Heart right ventricle (tissue), 16 donors: ENCODE data around the gene PCMT1. TPM values are rescaled to one million over a fixed set of nuclear protein-coding genes. Genes with fewer than 3 reads are reported as not detected.
A peak's percentile ranks its signal among the peaks of the same experiment; 100 is the strongest.

Experiments used
- ATAC-seq, 8 donors: fragments of 200-7000 bp; cut with Tn5 transposase; one replicate each; pipeline ENCODE4 v1.9.1; 2020; ENCODE audit warnings: mild to moderate bottlenecking in 8 of 8, moderate library complexity in 8 of 8, moderate number of reproducible peaks in 1 of 8
- DNase-seq, 2 donors: peaks; one replicate each; pipeline ENCODE4 v3.0.0-alpha.2; 2020
- H3K27ac ChIP-seq, 10 donors: fragments of 200-600 bp; sonication (generic) in 2 of 10; one replicate each; pipeline versions ENCODE4 v1.5.0 to v1.8.0; 2020 to 2022; ENCODE audit warnings: mild to moderate bottlenecking in 3 of 10
- H3K27me3 ChIP-seq, 7 donors: fragments of 200-600 bp; one replicate each; pipeline ENCODE4 v1.8.0; 2021 to 2022; ENCODE audit warnings: mild to moderate bottlenecking in 2 of 7
- H3K36me3 ChIP-seq, 9 donors: fragments of 200-600 bp; sonication (generic) in 1 of 9; one replicate each; pipeline versions ENCODE4 v1.5.0 to v1.8.0; 2020 to 2022; ENCODE audit warnings: mild to moderate bottlenecking in 2 of 9
- H3K4me1 ChIP-seq, 9 donors: fragments of 200-600 bp; sonication (generic) in 1 of 9; one replicate each; pipeline versions ENCODE4 v1.5.0 to v1.8.0; 2020 to 2022; ENCODE audit warnings: mild to moderate bottlenecking in 4 of 9
- H3K4me3 ChIP-seq, 10 donors: fragments of 200-600 bp; sonication (generic) in 2 of 10; one replicate each; pipeline versions ENCODE4 v1.5.0 to v1.8.0; 2020 to 2022; ENCODE audit warnings: mild to moderate bottlenecking in 7 of 10, moderate library complexity in 2 of 10
- H3K9me3 ChIP-seq, 11 donors: fragments of 200-600 bp in 10 of 11; sonication (generic) in 2 of 11; one replicate each; pipeline versions ENCODE4 v1.5.0 to v1.8.0; 2013 to 2022; ENCODE audit warnings: mild to moderate bottlenecking in 2 of 11, control low read depth in 1 of 11, moderate library complexity in 1 of 11
- WGBS, 2 donors: extraction: QIAGEN DNeasy Blood & Tissue Kit; methylation state at CpG; one replicate each; pipeline ENCODE4 v1.1.7; 2013; ENCODE audit warnings: inconsistent platforms in 1 of 2; 5-methylcytosine and 5-hydroxymethylcytosine counted together
- intact Hi-C, 10 donors: fragments of 100-400 bp; cut with DNase I; formaldehyde crosslinking; loops; one replicate each; pipeline versions ENCODE4 v1.11.1 to v1.14.2; 2022
- polyA plus RNA-seq, 2 donors: library from polyadenylated mRNA; stranded (reverse); fragments of 200-250 nt; gene quantifications; one replicate each; pipeline ENCODE4 v1.2.3, GENCODE V29; 2013
- total RNA-seq, 10 donors: library from RNA; stranded (reverse); fragmentation: NEBNext Ultra II Directional in 3 of 10; extraction: Animal tissue kit (Norgen Biotek cat#: 25700) in 3 of 10; gene quantifications; one replicate each; pipeline versions ENCODE4 v1.2.1 to v1.2.4, GENCODE V29; 2021 to 2023
- TF ChIP-seq, protein P1 (sequence below), 9 donors: fragments of 200-600 bp; sonication (generic) in 2 of 9; IDR thresholded peaks; one replicate each; pipeline versions ENCODE4 v1.5.0 to v1.8.0; 2021 to 2022; ENCODE audit warnings: antibody characterized with exemption in 9 of 9, mild to moderate bottlenecking in 5 of 9, moderate library complexity in 1 of 9
- donor health status: Arrhythmogenic right ventricular cardiomyopathy.
- donor health status: ischemic (EF 13 %, LVEDD 7.1; RV severe dilation, severe dysfunction).
- donor health status: healthy with polysubstance abuse.
- donor health status: DM: no; HTN: yes; CAD: no.
- donor health status: DM: no; HTN: no; CAD: no.
- donor health status: ischemic (EF 25% LVEDD 6.9; RV normal size, moderate dysfunction).
- donor health status: ischemic (EF 25% LVEDD 5.7; RV mildly dilated, moderate dysfunction).
- donor health status: healthy.
- donor health status: DM: yes; HTN: yes; CAD: no.
- donor health status: Ischemic cardiomyopathy.
- donor health status: ischemic (EF 35%, LVEDD 5.7; RV mildly dilated, moderate dysfunction).
- donor health status: nonischemic (EF 11% LVEDD 7.7; RV severe dilation, severe dysfunction).
- donor health status: DM: yes; HTN: yes; CAD: no.
- donor health status: PGD.
- donor health status: ischemic (EF 29% LVEDD 5.4; RV normal size, mild dysfunction).
- donor health status: nonischemic (EF 23%, LVEDD 6.1; RV moderate dilation, normal function).

Gene PCMT1
- total and polyA plus RNA-seq, 12 donors: 33.3 to 178 (median 151) TPM

DNA sequence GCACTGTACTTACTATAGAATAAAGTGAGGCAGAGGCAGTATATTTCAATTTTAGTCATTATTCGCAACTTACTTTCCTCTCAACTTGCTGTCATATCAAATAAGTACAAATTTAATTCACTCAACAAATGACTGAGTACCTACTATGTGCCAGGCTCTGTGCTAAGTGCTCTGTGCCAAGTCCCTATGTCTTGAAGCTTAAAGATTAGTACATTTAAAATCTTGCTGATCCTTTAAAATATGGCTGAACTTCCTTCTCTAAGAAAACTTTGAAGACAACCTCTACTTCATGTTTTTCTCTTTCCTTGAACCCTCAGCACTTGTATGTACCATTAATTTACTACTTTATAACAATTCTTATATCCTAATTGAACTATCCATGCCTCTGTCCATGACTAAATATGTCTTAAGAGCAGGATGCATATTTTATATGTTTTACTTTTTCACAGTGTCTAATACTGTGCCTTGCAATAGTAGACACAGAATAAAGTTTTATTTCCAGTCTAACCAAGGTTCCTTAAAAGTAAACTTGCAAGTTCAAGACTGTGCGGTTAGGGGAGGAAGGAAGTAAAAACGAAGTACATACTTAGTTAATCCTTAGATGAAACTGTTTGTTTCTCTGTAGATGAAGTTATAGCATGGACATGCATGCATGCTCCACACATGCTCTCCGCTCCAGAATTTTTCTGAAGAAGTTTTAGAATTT, 21.6 kb upstream of the PCMT1 start:
- TF ChIP-seq, protein P1, sequence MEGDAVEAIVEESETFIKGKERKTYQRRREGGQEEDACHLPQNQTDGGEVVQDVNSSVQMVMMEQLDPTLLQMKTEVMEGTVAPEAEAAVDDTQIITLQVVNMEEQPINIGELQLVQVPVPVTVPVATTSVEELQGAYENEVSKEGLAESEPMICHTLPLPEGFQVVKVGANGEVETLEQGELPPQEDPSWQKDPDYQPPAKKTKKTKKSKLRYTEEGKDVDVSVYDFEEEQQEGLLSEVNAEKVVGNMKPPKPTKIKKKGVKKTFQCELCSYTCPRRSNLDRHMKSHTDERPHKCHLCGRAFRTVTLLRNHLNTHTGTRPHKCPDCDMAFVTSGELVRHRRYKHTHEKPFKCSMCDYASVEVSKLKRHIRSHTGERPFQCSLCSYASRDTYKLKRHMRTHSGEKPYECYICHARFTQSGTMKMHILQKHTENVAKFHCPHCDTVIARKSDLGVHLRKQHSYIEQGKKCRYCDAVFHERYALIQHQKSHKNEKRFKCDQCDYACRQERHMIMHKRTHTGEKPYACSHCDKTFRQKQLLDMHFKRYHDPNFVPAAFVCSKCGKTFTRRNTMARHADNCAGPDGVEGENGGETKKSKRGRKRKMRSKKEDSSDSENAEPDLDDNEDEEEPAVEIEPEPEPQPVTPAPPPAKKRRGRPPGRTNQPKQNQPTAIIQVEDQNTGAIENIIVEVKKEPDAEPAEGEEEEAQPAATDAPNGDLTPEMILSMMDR (IDR thresholded peaks at IDR 0.05): no peak
- WGBS, 2 donors: 87 to 89% methylated on average over 4 of the region's 4 CpGs
- peaks cover 0 to 94% (median 35%) of the 10 kb centered on the region in 9 donors for H3K36me3 ChIP-seq
- peak overlapping the region in 1 of 10 donors; percentile 10 for H3K4me3 ChIP-seq
- no peaks in the 10 kb centered on the region for H3K9me3 ChIP-seq
- peak overlapping the region in 1 of 10 donors; percentile 86 for H3K27ac ChIP-seq
- ATAC-seq (peak in 1 of 8 donors; percentile 46), DNase-seq (no peak)
- H3K4me1 ChIP-seq: peaks cover 0 to 45% (median 0%) of the 10 kb centered on the region in 9 donors
- H3K27me3 ChIP-seq: no peaks in the 10 kb centered on the region
- intact Hi-C loops: loop anchor here in 5 of 10 donors (10.0 kb wide), 1 partner anchor 197 kb away; the partner anchor contains the start of gene RAET1G (in 5 of the 5)

DNA sequence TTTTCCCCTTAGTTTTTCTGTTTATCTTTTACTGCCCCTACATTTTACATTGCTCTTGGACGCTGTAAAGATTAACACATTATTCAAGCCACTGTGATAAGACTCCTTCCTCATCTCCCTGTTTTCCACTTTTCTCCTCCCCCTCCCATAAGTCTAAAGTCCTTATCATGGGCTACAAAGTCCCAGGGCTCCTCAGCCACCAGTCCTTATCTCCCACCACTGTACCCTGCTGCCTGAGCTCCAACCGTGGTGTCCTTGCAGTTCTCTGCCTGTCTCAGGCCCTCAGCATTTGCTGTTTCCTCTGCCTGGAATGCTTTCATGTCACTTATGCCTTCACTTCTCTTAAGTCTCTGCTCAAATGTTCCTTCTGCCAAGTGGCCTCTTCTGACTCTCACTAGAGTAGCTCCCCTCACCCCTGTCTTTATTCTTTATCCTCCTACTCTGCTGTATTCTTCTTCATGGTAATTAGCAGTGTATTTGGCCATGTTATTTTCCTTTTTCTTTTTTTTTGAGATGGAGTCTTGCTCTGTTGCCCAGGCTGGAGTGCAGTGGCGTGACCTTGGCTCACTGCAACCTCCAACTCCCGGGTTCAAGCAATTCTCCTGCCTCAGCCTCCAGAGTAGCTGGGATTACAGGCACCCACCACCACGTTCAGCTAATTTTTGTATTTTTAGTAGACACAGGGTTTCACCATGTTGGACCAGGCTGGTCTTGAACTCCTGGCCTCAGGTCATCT, 20.9 kb upstream of the PCMT1 start:
- DNase-seq (no peak), ATAC-seq (no peak)
- Histone ChIP-seq H3K4me1 (peaks cover 0 to 41% (median 0%) of the 10 kb centered on the region in 9 donors), H3K27me3 (no peaks in the 10 kb centered on the region), H3K36me3 (peaks cover 0 to 94% (median 35%) of the 10 kb centered on the region in 9 donors), H3K4me3 (peak overlapping the region in 1 of 10 donors; percentile 10), H3K27ac (peak overlapping the region in 1 of 10 donors; percentile 86), H3K9me3 (no peaks in the 10 kb centered on the region)
- WGBS, 2 donors: 76 to 77% methylated on average over 5 of the region's 5 CpGs
- intact Hi-C loops: loop anchor here in 5 of 10 donors (10.0 kb wide), 1 partner anchor 196 kb away; the partner anchor contains the start of gene RAET1G (in 5 of the 5)
- TF ChIP-seq, protein P1 (IDR thresholded peaks at IDR 0.05): no peak

DNA sequence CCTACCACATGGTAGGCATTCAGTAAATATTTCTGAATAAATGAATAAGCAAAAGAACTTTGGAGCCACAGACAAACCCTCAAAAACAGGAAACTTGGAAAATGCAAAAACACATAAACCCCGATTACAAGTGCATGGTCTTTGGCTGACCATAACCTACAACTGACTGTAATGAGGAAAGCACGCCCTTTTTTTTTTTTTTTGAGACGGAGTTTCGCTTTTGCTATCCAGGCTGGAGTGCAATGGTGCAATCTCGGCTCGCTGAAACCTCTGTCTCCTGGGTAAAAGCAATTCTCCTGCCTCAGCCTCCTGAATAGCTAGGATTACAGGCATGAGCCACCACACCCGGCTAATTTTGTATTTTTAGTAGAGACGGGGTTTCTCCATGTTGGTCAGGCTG, 19.7 kb upstream of the PCMT1 start:
- 93 to 94% methylated on average over 8 of the region's 8 CpGs for WGBS, 2 donors
- Histone ChIP-seq H3K36me3 (peaks cover 0 to 100% (median 41%) of the 10 kb centered on the region in 9 donors), H3K4me3 (no peak overlapping the region), H3K27me3 (no peaks in the 10 kb centered on the region), H3K9me3 (no peaks in the 10 kb centered on the region), H3K27ac (peak overlapping the region in 1 of 10 donors; percentile 86), H3K4me1 (peaks cover 0 to 37% (median 0%) of the 10 kb centered on the region in 9 donors)
- ATAC-seq: no peak
- intact Hi-C loops: loop anchor here in 5 of 10 donors (10.0 kb wide), 1 partner anchor 195 kb away; the partner anchor contains the start of gene RAET1G (in 5 of the 5)
- no peak for DNase-seq
- TF ChIP-seq, protein P1 (IDR thresholded peaks at IDR 0.05): no peak

DNA sequence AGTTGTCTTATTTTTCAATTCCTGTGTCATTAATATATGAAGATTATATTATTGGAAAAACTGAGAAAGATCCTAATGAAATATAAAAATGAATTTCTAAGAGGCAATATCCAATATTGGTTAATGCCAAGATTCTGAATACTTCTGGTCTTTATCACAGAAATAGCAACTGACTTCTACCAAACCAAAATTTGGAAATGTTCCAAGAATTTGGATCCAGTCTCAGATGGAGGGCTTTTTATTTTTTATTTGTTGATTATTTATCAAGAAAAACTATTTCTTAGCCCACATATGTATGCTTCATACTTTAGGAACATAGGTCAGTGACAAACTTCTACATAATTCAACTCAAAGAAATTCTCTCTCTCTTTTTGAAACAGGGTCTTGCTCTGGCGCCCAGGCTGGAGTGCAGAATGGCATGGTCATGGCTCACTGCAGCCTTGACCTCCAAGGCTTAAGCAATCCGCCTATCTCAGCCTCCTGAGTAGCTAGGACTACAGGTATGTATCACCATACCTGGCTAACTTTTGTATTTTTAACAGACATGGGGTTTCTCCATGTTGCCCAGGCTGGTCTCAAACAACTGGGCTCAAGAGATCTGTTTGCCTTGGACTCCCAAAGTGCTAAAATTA, 16.3 kb upstream of the PCMT1 start:
- Histone ChIP-seq H3K4me1 (peaks cover 0 to 23% (median 0%) of the 10 kb centered on the region in 9 donors), H3K36me3 (peaks cover 0 to 100% (median 52%) of the 10 kb centered on the region in 9 donors), H3K9me3 (no peaks in the 10 kb centered on the region), H3K4me3 (no peak overlapping the region), H3K27ac (no peak overlapping the region), H3K27me3 (no peaks in the 10 kb centered on the region)
- intact Hi-C loops: no loop called here
- ATAC-seq: no peak
- TF ChIP-seq, protein P1 (IDR thresholded peaks at IDR 0.05): no peak
- WGBS, 2 donors: 98 to 99% methylated on average over 2 of the region's 2 CpGs
- DNase-seq: no peak
